ENCODE measurements around the gene MED22.

MED22 gene

DNA sequence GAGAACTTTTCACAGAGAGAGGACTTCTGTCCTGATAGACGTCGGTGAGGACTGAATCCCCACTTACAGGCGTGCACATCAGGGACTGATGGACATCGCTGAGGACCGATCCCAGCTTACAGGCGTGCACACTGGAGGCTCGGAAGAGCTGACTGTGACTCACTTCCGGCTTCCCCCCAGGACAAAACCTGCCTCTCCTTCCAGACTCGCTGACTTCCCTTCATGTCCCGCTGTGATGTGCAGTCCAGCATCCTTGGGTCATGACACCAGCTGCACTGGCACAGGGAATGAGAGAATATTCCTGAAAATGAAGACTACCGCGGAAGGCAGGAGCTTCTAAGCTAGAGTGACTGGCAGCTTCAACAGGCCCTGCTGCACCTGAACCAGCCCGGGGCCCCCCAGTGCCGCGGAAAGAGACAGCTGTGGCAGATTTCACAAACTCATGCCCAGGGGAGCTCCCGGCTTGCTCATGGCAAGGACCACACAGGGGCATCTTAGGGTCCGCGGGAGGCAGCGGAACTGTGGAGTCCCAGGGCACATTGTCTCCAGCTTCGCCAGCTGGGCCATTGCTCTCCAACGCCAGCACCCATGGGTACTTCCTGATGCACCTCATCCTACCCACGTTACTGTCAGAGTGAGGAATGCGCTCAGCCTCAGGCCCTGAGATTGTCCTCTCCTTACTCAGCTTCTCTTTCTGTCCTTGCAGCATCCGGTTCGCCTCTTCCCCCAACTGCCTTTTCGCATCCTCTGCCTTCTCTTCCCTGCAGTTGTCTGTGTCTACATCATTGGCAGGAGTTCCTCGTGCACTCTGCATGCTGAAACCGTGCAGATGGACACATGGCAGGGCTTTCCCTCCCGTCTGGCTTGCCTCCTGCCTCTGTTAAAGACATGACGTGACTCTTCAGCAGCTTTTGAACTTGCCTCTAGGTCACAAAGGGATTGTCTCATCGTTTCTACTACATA, 41.4 kb downstream of the MED22 start:
- TF ChIP-seq, protein P1, sequence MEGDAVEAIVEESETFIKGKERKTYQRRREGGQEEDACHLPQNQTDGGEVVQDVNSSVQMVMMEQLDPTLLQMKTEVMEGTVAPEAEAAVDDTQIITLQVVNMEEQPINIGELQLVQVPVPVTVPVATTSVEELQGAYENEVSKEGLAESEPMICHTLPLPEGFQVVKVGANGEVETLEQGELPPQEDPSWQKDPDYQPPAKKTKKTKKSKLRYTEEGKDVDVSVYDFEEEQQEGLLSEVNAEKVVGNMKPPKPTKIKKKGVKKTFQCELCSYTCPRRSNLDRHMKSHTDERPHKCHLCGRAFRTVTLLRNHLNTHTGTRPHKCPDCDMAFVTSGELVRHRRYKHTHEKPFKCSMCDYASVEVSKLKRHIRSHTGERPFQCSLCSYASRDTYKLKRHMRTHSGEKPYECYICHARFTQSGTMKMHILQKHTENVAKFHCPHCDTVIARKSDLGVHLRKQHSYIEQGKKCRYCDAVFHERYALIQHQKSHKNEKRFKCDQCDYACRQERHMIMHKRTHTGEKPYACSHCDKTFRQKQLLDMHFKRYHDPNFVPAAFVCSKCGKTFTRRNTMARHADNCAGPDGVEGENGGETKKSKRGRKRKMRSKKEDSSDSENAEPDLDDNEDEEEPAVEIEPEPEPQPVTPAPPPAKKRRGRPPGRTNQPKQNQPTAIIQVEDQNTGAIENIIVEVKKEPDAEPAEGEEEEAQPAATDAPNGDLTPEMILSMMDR (IDR thresholded peaks at IDR 0.05), result no peak
- Mint-ChIP-seq H3K27me3 (ENCODE audit: low read depth, poor library complexity) (peaks cover 32% of the 10 kb centered on the region), H3K4me3 (no peak overlapping the region), H3K36me3 (ENCODE audit: low read depth) (peaks cover 9% of the 10 kb centered on the region), H3K27ac (no peak overlapping the region), H3K9me3 (peaks cover 21% of the 10 kb centered on the region), H3K4me1 (no peaks in the 10 kb centered on the region)
- DNase-seq, result no peak

DNA sequence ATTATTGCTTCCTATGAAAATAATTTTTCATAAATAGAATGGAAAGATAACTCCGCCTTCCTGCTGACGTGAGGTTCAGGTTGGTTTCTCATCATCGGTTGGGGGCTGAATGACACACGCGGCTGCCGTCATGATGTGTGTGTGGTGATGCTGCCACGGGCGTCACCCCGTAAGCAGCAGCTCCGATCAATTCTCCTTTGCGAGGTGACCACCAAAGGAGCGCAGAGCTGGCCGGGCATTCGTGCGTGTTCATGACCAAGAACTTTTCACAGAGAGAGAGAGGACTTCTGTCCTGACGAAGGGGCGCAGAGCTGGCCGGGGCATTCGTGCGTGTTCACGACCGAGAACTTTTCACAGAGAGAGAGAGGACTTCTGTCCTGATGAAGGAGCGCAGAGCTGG, 42.2 kb downstream of the MED22 start:
- TF ChIP-seq, protein P1 (IDR thresholded peaks at IDR 0.05), result no peak
- H3K27ac Mint-ChIP-seq, result no peak overlapping the region

DNA sequence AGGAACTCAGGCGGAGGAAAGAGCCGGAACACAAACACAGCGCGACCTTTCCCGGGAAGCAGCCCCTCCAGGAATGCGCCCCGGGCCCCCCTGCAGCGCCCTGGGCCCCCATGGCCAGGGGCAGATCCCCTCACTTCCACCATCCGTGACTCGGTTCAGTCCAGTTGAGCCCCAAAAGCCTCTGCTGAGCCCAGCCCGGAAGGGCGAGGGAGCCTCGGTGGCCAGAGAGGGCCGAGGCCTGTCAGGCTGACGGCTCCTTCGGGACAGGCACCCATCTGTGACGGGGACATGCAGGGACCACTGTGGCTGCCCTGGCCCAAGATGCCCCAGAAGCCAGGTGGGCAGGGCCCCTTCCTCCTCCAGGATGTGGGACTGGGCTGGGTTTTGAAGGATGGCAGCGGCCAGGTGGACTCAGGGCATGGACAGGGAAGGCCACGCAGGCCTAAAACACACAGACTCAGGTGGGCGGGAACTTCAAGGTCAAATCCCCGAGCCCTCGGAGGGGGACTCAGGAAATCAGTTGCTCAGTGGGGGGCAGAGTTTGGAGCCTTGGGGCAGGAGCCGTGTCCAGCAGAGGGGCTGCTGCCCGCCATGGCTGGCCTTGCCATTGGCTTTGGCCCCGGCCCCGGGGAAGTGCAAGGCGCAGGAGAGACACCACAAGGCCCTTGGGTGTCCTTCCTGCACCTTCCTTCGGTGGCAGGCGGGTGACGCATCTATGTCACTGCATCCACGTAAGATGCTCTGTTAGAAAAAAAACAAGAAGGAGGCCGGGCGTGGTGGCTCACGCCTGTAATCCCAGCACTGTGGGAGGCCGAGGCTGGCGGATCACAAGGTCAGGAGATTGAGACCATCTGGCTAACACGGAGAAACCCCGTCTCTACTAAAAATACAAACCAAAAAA, 43.2 kb downstream of the MED22 start:
- H3K9me3 Mint-ChIP-seq, result peaks cover 12% of the 10 kb centered on the region
- H3K36me3 Mint-ChIP-seq (ENCODE audit: low read depth), result peaks cover 6% of the 10 kb centered on the region
- no peak for DNase-seq
- no peak overlapping the region for H3K27ac Mint-ChIP-seq
- TF ChIP-seq, protein P1 (IDR thresholded peaks at IDR 0.05), result no peak
- no peaks in the 10 kb centered on the region for H3K4me1 Mint-ChIP-seq
- H3K4me3 Mint-ChIP-seq, result no peak overlapping the region
- H3K27me3 Mint-ChIP-seq (ENCODE audit: low read depth, poor library complexity), result peaks cover 32% of the 10 kb centered on the region

More for the DNA sequence above, 42.2 kb downstream of the MED22 start:
- no peak for DNase-seq
- peaks cover 9% of the 10 kb centered on the region for H3K36me3 Mint-ChIP-seq (ENCODE audit: low read depth)
- H3K4me3 Mint-ChIP-seq, result no peak overlapping the region
- peaks cover 32% of the 10 kb centered on the region for H3K27me3 Mint-ChIP-seq (ENCODE audit: low read depth, poor library complexity)
- H3K4me1 Mint-ChIP-seq, result no peaks in the 10 kb centered on the region
- peaks cover 16% of the 10 kb centered on the region for H3K9me3 Mint-ChIP-seq

DNA sequence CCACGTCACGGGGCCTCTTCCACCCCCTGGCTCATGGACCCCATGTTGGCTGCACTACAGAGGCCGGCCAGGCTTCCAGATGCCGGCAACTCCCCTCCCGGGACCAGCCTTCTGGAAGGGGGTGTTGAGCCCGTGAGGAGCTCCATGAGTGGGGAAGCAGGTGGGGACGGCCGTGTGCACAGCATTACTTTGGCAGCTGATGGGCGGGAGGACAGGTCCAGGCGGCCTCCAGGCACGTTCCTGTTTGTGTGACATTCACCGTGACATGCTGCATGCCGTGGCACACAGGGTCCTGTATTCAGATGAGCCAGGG, 43.8 kb downstream of the MED22 start:
- H3K36me3 Mint-ChIP-seq (ENCODE audit: low read depth), result peaks cover under 1% of the 10 kb centered on the region
- no peak overlapping the region for H3K4me3 Mint-ChIP-seq
- H3K4me1 Mint-ChIP-seq, result no peaks in the 10 kb centered on the region
- H3K9me3 Mint-ChIP-seq, result peaks cover 5% of the 10 kb centered on the region
- no peak overlapping the region for H3K27ac Mint-ChIP-seq
- peaks cover 31% of the 10 kb centered on the region for H3K27me3 Mint-ChIP-seq (ENCODE audit: low read depth, poor library complexity)
- TF ChIP-seq, protein P1 (IDR thresholded peaks at IDR 0.05), result no peak
- DNase-seq, result no peak

DNA sequence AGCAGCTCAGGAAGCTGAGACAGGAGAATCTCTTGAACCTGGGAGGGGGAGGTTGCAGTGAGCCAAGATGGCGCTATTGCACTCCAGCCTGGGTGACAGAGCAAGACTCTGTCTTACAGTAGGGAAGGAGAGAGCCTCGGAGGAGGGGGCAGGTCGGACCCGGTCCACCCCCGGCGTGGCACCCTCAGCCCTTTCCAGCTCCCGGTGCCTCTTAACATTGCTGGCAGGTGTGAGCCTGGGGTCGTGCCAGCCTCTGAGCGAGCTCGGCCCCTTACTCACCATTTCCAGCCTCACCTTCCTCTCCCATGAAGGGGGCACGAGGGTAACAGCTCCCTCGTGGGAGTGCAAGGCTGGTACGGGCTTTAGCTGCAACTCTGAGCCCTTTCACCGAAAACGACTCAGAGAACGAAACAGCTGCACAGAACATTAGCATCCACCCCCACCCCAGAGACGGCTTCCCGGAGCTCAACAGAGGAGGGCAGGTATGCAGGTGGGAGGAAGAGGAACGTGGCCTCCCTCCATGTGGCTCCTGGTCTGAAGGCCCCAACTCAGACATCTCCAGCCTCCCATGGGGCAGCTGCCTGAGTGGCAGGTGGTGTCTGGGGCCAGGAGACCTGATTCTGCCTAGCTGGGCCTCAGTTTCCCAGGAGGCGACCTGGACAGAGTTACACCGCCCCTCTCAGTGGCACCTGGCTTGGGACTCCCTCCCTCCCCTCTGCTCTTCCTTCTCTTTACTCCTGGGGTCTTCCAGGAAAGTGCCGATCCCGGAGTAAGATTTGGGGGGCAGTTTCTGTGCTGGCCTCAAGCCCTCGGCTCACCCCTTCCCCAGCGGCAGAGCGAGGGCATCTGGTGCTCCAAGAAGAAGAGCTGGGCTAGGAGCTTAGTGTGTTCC, 44.4 kb downstream of the MED22 start:
- Mint-ChIP-seq H3K4me1 (no peaks in the 10 kb centered on the region), H3K9me3 (peaks cover 2% of the 10 kb centered on the region), H3K36me3 (ENCODE audit: low read depth) (no peaks in the 10 kb centered on the region), H3K4me3 (no peak overlapping the region), H3K27me3 (ENCODE audit: low read depth, poor library complexity) (peaks cover 34% of the 10 kb centered on the region), H3K27ac (no peak overlapping the region)
- DNase-seq, result no peak
- TF ChIP-seq, protein P1 (IDR thresholded peaks at IDR 0.05), result no peak

Data from nephron progenitor cell (in vitro differentiated cells).